Measurements from ENCODE around the gene B3GNT9. TPM values are rescaled to one million over a fixed set of nuclear protein-coding genes. Genes with fewer than 3 reads are reported as not detected.
"Not testable (repeated sequence)": the region's sequence is repeated elsewhere in the genome, so short reads cannot be mapped to it uniquely, and the experiment has no call there.

B3GNT9 gene
- total and polyA plus RNA-seq, 7 donors: 0.46 to 18.8 (median 8.7) TPM

GRCh38 chr16:67137605-67138004 is 13.2 kb downstream of the B3GNT9 start:
- intact Hi-C loops (cut with DNase I): no loop called here

GRCh38 chr16:67129422-67129821 is 21.4 kb downstream of the B3GNT9 start:
- no peak for DNase-seq
- TF ChIP-seq EP300 (IDR thresholded peaks at IDR 0.05): no peak
- WGBS, 2 donors: 97 to 98% methylated on average over 3 of the region's 3 CpGs
- intact Hi-C loops (cut with DNase I): no loop called here
- Histone ChIP-seq H3K27ac (no peak overlapping the region), H3K4me1 (no peaks in the 10 kb centered on the region), H3K36me3 (peaks cover 4 to 79% (median 28%) of the 10 kb centered on the region in 4 donors), H3K4me3 (no peak overlapping the region), H3K9me3 (no peaks in the 10 kb centered on the region), H3K27me3 (no peaks in the 10 kb centered on the region)

More at GRCh38 chr16:67137605-67138004, 13.2 kb downstream of the B3GNT9 start:
- H3K27ac ChIP-seq: no peak overlapping the region
- H3K36me3 ChIP-seq: peaks cover 32 to 98% (median 74%) of the 10 kb centered on the region in 4 donors
- no peaks in the 10 kb centered on the region for H3K9me3 ChIP-seq
- no peak overlapping the region for H3K4me3 ChIP-seq
- no peaks in the 10 kb centered on the region for H3K4me1 ChIP-seq
- no peak for TF ChIP-seq POLR2A (IDR thresholded peaks at IDR 0.05)
- TF ChIP-seq, protein P1, sequence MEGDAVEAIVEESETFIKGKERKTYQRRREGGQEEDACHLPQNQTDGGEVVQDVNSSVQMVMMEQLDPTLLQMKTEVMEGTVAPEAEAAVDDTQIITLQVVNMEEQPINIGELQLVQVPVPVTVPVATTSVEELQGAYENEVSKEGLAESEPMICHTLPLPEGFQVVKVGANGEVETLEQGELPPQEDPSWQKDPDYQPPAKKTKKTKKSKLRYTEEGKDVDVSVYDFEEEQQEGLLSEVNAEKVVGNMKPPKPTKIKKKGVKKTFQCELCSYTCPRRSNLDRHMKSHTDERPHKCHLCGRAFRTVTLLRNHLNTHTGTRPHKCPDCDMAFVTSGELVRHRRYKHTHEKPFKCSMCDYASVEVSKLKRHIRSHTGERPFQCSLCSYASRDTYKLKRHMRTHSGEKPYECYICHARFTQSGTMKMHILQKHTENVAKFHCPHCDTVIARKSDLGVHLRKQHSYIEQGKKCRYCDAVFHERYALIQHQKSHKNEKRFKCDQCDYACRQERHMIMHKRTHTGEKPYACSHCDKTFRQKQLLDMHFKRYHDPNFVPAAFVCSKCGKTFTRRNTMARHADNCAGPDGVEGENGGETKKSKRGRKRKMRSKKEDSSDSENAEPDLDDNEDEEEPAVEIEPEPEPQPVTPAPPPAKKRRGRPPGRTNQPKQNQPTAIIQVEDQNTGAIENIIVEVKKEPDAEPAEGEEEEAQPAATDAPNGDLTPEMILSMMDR (IDR thresholded peaks at IDR 0.05): no peak
- no peak for DNase-seq
- 63 to 72% methylated on average over 3 of the region's 3 CpGs for WGBS, 2 donors
- H3K27me3 ChIP-seq: no peaks in the 10 kb centered on the region

GRCh38 chr16:67128887-67129286 is 21.9 kb downstream of the B3GNT9 start:
- no peak for TF ChIP-seq EP300 (IDR thresholded peaks at IDR 0.05)
- TF ChIP-seq, protein P1 (IDR thresholded peaks at IDR 0.05): no peak
- TF ChIP-seq POLR2A (IDR thresholded peaks at IDR 0.05): no peak
- no peak for TF ChIP-seq POLR2AphosphoS5 (IDR thresholded peaks at IDR 0.05)
- intact Hi-C loops (cut with DNase I): no loop called here
- Histone ChIP-seq H3K27me3 (no peaks in the 10 kb centered on the region), H3K4me1 (no peaks in the 10 kb centered on the region), H3K27ac (no peak overlapping the region), H3K36me3 (peaks cover 0 to 79% (median 23%) of the 10 kb centered on the region in 4 donors), H3K9me3 (no peaks in the 10 kb centered on the region), H3K4me3 (no peak overlapping the region)
- WGBS, 2 donors: 96% methylated on average over 3 of the region's 3 CpGs
- no peak for DNase-seq

GRCh38 chr16:67128417-67128816 is 22.4 kb downstream of the B3GNT9 start:
- Histone ChIP-seq H3K4me3 (no peak overlapping the region), H3K9me3 (no peaks in the 10 kb centered on the region), H3K27me3 (no peaks in the 10 kb centered on the region), H3K36me3 (peaks cover 0 to 79% (median 23%) of the 10 kb centered on the region in 4 donors), H3K27ac (no peak overlapping the region), H3K4me1 (no peaks in the 10 kb centered on the region)
- no peak for DNase-seq
- TF ChIP-seq POLR2AphosphoS5 (IDR thresholded peaks at IDR 0.05): no peak
- TF ChIP-seq, protein P1 (IDR thresholded peaks at IDR 0.05): no peak
- TF ChIP-seq POLR2A (IDR thresholded peaks at IDR 0.05): no peak
- TF ChIP-seq EP300 (IDR thresholded peaks at IDR 0.05): no peak
- intact Hi-C loops (cut with DNase I): no loop called here

GRCh38 chr16:67122799-67123198 is 28.0 kb downstream of the B3GNT9 start:
- H3K4me3 ChIP-seq; H3K4me1 ChIP-seq; H3K9me3 ChIP-seq; H3K27me3 ChIP-seq; intact Hi-C loops (cut with DNase I); H3K27ac ChIP-seq: not testable (repeated sequence)
- 96 to 98% methylated on average over 5 of the region's 5 CpGs for WGBS, 2 donors
- peaks cover 0 to 73% (median 28%) of the 10 kb centered on the region in 4 donors for H3K36me3 ChIP-seq
- DNase-seq: peak; percentile 44

DNA sequence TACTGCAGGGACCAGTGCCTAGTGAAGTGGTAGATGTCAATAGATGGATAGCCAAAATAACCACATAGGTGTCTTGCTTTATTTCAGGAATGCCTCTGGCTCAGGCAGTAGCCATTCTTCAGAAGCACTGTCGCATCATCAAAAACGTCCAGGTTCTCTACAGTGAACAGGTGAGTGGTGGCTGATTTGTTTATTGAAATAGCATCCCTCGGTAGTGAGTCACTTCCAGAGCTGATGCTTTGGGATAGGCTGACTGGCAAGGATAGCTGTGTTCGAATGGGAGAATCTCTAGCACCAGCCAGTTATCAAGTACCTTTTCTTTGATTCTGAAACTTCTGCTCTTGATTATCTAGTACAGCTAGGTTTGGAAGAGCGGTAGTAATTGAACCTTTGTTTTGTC is 30.8 kb downstream of the B3GNT9 start:
- H3K9me3 ChIP-seq: no peaks in the 10 kb centered on the region
- peak; percentile 2 for DNase-seq
- 85 to 91% methylated on average over 5 of the region's 5 CpGs for WGBS, 2 donors
- no peak overlapping the region for H3K4me3 ChIP-seq
- H3K27ac ChIP-seq: no peak overlapping the region
- TF ChIP-seq POLR2AphosphoS5 (IDR thresholded peaks at IDR 0.05) (no peak), POLR2A (IDR thresholded peaks at IDR 0.05) (no peak), EP300 (IDR thresholded peaks at IDR 0.05) (no peak)
- TF ChIP-seq, protein P1 (IDR thresholded peaks at IDR 0.05): no peak
- H3K27me3 ChIP-seq: no peaks in the 10 kb centered on the region
- peaks cover 0 to 66% (median 24%) of the 10 kb centered on the region in 4 donors for H3K36me3 ChIP-seq
- H3K4me1 ChIP-seq: no peaks in the 10 kb centered on the region
- intact Hi-C loops (cut with DNase I): no loop called here
